SHP77 (cell line): ENCODE data around the gene STOX1.
"Not testable (repeated sequence)": the region's sequence is repeated elsewhere in the genome, so short reads cannot be mapped to it uniquely, and the experiment has no call there.

ENCODE experiments used
- DNase-seq, 2 experiments: peaks; one replicate each; lab custom pipeline; 2025; lab: John Stamatoyannopoulos, UW

STOX1 gene

GRCh38 chr10:68828833-68829232 lies 1.5 kb downstream of the STOX1 start:
- no peak for DNase-seq

GRCh38 chr10:68829521-68829920 lies 2.2 kb downstream of the STOX1 start:
- DNase-seq, result no peak

- no peak for DNase-seq
Observed at GRCh38 chr10:68829952-68830351, 2.6 kb downstream of the STOX1 start.

GRCh38 chr10:68831961-68832455 lies 4.7 kb downstream of the STOX1 start:
- no peak for DNase-seq

DNA sequence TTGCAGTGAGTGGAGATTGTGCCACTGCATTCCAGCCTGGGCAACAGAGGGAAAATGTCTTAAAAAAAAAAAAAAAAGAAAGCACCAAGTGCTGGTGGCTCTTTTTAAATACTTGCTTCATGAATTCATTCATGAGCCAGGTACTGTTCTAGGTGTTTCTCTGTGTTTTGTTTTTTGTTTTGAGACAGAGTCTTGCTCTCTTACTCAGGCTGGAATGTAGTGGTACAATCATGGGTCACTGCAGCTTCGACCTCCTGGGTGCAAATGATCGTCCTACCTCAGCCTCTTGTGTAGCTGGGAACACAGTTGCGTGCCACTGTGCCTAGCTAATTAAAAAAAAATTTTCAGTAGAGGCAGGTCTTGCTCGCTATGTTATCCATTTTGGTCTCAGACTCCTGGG lies 5.3 kb downstream of the STOX1 start:
- DNase-seq, result no peak

DNA sequence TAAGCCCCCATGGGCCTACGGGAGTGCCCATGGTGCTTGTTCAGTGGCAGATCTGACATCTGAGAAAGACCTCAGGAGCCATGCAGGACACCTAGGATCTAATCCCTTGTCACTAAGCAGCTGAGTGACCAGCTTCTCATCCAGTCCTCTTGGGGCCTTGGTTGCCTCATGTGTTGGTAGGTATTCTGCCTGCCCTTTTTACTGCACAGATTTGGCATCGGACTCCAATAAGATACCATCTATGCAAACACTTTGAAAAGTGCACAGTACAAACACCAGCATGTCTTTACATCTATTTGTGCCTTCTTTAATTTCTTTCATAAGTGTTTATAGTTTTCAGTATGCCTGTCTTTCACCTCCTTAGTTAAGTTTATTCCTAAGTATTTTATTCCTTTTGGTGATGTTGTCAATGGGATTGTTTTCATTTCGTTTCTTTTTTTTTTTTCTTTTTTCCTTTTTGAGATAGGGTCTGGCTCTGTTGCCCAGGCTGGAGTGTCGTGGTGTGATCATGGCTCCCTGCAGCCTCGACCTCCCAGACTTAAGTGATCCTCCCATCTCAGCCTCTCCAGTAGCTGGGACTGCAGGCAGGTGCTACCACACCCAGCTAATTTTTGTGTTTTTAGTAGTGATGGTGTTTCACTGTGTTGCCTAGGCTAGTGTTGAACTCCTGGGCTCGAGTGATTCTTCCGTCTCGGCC lies 10.4 kb downstream of the STOX1 start:
- no peak for DNase-seq

DNA sequence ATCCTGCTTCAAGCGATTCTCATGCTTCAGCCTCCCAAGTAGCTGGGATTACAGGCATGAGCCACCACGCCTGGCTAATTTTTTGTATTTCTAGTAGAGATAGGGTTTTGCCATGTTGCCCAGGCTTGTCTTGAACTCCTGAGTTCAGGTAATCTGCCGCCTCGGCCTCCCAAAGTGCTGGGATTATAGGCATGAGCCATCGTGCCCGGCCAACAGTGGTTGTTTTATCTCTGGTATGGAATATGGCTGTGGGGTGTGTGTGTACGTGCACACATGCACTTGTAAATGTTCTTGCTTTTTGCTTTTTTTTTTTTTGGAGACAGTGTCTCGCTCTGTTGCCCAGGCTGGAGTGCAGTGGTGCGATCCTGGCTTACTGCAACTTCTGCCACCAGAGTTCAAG lies 13.3 kb downstream of the STOX1 start:
- DNase-seq, result not testable (repeated sequence)

GRCh38 chr10:68848281-68848680 lies 20.9 kb downstream of the STOX1 start:
- no peak for DNase-seq

DNA sequence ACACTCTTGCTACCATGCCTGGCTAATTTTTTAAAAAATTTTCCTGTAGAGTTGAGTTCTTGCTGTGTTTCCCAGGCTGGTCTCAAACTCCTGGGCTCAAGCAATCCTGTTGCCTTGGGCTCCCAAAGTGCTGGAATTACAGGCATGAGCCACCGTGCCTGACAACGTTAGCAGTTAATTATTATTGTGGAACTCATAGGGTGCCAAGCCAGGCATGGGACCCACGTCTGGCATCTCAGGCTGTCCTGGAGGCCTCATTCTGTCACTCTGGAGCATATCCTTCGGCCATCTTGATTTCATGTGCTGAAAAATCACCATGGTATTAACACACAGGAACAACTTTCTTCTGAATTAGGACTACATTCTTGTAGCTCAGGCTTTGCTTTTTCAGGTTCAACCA lies 21.5 kb downstream of the STOX1 start:
- no peak for DNase-seq

GRCh38 chr10:68856352-68856751 lies 29.0 kb downstream of the STOX1 start:
- no peak for DNase-seq

DNA sequence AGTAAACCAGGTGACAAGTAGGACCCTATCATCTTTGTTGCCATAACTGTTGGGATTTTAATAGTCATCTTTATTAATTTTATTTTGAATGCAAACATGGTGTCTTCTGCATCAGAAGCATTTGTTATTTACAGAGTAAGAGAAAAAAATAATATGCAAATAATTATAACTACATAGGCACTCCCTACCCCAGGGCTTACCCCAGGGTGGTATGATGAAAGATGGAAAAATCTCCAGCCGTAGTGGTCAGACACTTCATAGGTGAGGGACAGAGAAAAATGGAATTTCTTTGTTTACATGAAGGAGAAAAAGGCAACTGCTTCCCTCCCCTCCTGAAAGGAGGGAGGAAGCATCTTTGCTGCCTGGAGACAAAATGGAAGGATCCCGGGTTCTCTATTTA lies 29.7 kb downstream of the STOX1 start:
- no peak for DNase-seq

GRCh38 chr10:68861253-68861652 lies 33.9 kb downstream of the STOX1 start:
- DNase-seq, result no peak

DNA sequence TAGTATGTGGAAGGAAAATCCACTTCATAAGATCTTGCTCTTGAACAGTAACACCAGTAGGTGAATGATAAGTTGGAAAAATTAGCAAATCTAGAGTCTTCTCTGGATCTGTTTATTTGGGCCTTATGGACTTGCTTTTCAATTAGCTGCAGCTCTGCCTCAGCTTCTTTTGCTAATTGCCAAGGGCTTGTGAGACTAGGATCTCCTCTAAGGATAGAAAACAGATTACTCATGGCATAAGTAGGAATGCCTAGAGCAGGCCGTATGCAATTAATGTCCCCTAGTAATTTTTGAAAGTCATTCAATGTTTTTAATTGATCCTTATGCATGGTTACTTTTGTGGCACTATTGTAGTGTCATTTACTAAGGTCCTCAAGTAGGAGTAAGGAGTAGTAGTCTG lies 37.3 kb downstream of the STOX1 start:
- no peak for DNase-seq

GRCh38 chr10:68868173-68868572 lies 40.8 kb downstream of the STOX1 start:
- DNase-seq, result not testable (repeated sequence)

- DNase-seq, result no peak
Observed at GRCh38 chr10:68869623-68870022, 42.3 kb downstream of the STOX1 start.

- DNase-seq, result no peak
Observed at GRCh38 chr10:68870061-68870460, 42.7 kb downstream of the STOX1 start.

DNA sequence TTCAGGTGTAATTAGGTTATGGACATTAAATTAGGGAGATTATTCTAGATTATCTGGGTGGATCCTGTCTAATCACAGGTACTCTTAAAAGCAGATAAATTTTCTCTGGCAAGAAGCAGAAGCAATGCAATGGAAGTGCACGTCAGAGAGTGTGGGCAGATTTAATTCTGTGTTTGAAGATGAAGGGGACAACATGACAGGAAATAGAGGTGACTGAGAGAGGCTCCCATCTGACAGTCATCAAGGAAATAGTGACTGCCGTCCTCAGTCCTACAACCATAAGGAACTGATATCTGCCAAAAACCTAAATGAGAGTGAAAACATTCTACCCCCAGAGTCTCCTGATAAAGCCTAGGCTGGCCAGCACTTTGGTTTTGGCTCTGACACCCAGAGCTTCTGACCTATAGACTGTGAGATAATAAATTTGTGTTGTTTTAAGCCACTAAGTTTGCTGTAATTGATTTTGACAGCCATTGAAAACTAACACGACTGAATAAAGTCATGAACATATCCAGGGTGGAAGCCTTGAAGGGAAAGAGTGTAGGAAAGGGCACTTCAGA lies 43.3 kb downstream of the STOX1 start:
- DNase-seq, result no peak

- no peak for DNase-seq
Observed at GRCh38 chr10:68871105-68871711, 43.9 kb downstream of the STOX1 start.

DNA sequence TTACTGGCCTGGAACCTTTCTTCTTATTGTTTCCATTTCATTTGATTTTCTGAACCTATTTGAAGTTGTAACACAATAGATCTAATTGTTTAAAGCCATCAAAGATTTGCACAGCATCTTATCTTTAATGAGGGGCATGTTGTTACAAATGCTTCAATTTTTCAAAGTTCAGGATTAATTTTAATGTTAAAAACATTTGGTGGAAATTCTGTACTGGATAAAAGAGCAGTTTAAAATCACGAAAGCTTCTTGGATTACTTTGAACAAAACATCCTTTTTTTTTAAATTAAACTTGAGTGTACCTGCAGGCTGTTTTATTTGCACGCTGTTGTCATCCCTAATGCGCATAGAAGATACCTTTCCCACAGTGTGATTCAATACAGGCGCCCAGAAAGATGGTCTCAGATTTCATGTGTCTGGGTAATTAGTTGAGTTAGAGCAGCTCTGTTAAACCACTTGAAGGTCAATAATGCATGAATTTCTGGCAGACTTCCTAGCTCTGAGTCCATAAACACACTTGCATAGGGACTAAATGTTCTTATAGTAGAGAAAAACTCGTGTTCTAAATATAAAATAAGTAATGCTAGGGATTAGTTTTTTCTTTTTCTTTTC lies 44.5 kb downstream of the STOX1 start:
- DNase-seq, result peak; percentile 45 to 80

GRCh38 chr10:68876246-68877138 lies 49.2 kb downstream of the STOX1 start:
- no peak for DNase-seq

- no peak for DNase-seq
Observed at GRCh38 chr10:68877482-68878110, 50.3 kb downstream of the STOX1 start.

DNA sequence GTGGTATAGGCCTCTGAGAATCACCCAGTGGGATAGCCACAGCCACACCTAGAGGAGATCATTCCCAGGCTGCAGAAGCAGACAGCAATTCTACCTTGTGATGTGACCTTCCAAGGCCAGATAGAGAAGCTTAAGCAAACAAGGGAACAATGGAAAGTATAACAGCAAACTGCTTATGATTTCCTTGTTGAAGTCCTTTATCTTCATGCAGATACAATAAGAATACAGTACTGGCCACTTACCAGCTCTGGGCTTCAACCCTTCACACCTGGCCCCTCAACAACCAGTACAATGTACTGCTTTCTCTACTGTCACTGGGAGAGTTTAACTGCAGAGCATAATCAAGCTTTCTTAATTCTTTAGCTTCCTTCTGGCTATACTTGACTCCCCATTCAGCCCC lies 51.2 kb downstream of the STOX1 start:
- DNase-seq, result no peak
